Measurements from ENCODE around the gene PDZD2. TPM values are rescaled to one million over a fixed set of nuclear protein-coding genes. Genes with fewer than 3 reads are reported as not detected.

The PDZD2 gene
- total RNA-seq, 2 donors from 2014 or later: 10.3 to 59.5 TPM

DNA sequence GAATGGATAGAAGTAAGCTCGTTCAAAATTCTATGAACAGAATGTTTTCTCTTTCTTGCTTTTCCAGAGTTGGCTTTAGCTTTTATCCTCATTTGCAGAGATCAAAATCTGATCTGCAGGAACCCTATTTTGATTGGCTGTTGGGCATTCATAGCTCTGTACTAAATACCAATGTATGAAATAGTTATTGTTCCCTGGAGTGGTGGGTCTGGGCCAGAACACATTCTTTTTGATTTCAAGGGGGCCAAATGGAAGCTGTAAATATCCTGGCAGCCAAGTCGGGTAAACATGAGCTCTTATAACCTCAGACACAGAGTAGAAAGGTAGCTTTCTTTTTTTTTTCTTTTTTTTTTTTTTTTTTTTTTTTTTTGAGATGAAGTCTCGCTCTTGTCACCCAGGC is 241.5 kb downstream of the PDZD2 start:
- 37% methylated on average over 3 of the region's 3 CpGs for WGBS
- TF ChIP-seq POLR2A (IDR thresholded peaks at IDR 0.05) (no peak), POLR2AphosphoS5 (IDR thresholded peaks at IDR 0.05) (peak; percentile 54)
- TF ChIP-seq, protein P1, sequence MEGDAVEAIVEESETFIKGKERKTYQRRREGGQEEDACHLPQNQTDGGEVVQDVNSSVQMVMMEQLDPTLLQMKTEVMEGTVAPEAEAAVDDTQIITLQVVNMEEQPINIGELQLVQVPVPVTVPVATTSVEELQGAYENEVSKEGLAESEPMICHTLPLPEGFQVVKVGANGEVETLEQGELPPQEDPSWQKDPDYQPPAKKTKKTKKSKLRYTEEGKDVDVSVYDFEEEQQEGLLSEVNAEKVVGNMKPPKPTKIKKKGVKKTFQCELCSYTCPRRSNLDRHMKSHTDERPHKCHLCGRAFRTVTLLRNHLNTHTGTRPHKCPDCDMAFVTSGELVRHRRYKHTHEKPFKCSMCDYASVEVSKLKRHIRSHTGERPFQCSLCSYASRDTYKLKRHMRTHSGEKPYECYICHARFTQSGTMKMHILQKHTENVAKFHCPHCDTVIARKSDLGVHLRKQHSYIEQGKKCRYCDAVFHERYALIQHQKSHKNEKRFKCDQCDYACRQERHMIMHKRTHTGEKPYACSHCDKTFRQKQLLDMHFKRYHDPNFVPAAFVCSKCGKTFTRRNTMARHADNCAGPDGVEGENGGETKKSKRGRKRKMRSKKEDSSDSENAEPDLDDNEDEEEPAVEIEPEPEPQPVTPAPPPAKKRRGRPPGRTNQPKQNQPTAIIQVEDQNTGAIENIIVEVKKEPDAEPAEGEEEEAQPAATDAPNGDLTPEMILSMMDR (IDR thresholded peaks at IDR 0.05): no peak
- peak; percentile 53 for DNase-seq (ENCODE audit: low spot score)
- H3K9me3 ChIP-seq: no peaks in the 10 kb centered on the region
- intact Hi-C loops (cut with DNase I): no loop called here
- H3K27me3 ChIP-seq (replicated peaks; ENCODE audit: insufficient read depth): no peaks in the 10 kb centered on the region
- no peaks in the 10 kb centered on the region for H3K36me3 ChIP-seq
- H3K4me1 ChIP-seq (replicated peaks): no peaks in the 10 kb centered on the region
- no peak overlapping the region for H3K4me3 ChIP-seq
- H3K27ac ChIP-seq: no peak overlapping the region

DNA sequence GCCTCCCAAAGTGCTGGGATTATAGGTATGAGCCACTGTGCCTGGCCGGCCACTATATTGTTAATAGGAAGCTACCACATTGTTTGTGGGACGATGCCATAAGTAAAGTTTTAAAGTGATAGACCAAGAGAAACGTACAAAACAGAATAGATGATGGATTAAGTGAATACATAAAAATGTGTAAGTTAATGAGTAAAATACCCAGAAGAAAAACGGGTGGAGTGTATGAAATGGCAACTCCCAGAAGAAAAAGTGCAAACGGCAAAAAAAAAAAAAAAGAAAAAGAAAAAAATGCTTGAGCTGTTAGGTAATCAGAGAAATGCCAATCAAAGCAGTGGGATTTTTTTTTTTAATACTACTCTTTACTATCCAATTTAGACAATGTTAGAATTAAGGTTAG is 246.0 kb downstream of the PDZD2 start:
- H3K4me1 ChIP-seq (replicated peaks): peaks cover 4% of the 10 kb centered on the region
- 79% methylated on average over 5 of the region's 5 CpGs for WGBS
- no peaks in the 10 kb centered on the region for H3K9me3 ChIP-seq
- intact Hi-C loops (cut with DNase I): no loop called here
- no peak for DNase-seq (ENCODE audit: low spot score)
- no peaks in the 10 kb centered on the region for H3K36me3 ChIP-seq
- no peak overlapping the region for H3K4me3 ChIP-seq
- no peaks in the 10 kb centered on the region for H3K27me3 ChIP-seq (replicated peaks; ENCODE audit: insufficient read depth)
- TF ChIP-seq, protein P1 (IDR thresholded peaks at IDR 0.05): no peak
- TF ChIP-seq POLR2A (IDR thresholded peaks at IDR 0.05) (no peak), POLR2AphosphoS5 (IDR thresholded peaks at IDR 0.05) (no peak)
- no peak overlapping the region for H3K27ac ChIP-seq

DNA sequence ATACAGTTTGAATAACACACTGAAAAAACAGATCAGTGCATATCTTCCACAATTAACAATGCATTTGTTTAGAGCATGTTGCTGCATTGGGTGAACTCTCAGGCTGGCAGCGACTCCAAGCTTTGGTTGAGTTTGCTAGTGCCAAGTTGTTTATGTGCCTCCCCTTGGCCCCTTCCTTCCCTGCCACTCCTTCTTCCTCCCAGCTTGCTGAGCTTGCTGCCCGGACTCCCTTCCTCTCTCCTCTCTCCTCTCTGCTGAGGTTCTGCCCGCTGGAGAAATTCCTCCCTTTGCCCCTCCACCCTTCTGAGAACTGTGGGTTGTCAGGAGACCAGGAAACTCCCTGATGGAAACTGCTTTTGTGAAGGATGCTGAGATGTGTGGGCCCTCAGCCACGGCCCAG is 247.3 kb downstream of the PDZD2 start:
- Histone ChIP-seq H3K36me3 (no peaks in the 10 kb centered on the region), H3K4me3 (no peak overlapping the region), H3K4me1 (replicated peaks) (peaks cover 4% of the 10 kb centered on the region), H3K9me3 (no peaks in the 10 kb centered on the region), H3K27me3 (replicated peaks; ENCODE audit: insufficient read depth) (no peaks in the 10 kb centered on the region), H3K27ac (no peak overlapping the region)
- 36% methylated on average over 4 of the region's 4 CpGs for WGBS
- DNase-seq (ENCODE audit: low spot score): no peak
- intact Hi-C loops (cut with DNase I): no loop called here
- TF ChIP-seq POLR2A (IDR thresholded peaks at IDR 0.05) (no peak), POLR2AphosphoS5 (IDR thresholded peaks at IDR 0.05) (no peak)
- TF ChIP-seq, protein P1 (IDR thresholded peaks at IDR 0.05): no peak

DNA sequence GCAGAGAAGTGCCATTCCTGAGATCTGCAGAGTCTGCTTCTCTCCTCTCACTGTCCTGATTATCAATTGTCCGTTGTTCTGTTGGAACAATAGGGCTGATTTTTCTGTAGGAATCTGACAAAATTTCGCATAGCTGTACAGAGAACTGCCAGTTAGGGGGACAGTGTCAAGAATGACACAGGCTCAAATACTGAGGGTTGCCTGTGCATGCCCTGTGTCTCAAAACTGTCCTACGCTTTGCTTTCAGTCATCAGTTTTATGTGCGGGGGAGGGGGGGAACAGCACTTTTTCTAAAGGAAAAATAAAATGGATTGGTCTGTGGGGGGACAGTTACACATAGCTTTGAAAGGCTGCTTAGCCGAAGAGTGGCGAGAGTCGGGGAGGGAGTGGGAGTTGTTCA is 248.6 kb downstream of the PDZD2 start:
- Histone ChIP-seq H3K4me3 (no peak overlapping the region), H3K4me1 (replicated peaks) (peaks cover 4% of the 10 kb centered on the region), H3K27me3 (replicated peaks; ENCODE audit: insufficient read depth) (no peaks in the 10 kb centered on the region), H3K36me3 (no peaks in the 10 kb centered on the region), H3K9me3 (no peaks in the 10 kb centered on the region), H3K27ac (no peak overlapping the region)
- no peak for DNase-seq (ENCODE audit: low spot score)
- TF ChIP-seq, protein P1 (IDR thresholded peaks at IDR 0.05): no peak
- TF ChIP-seq POLR2A (IDR thresholded peaks at IDR 0.05) (no peak), POLR2AphosphoS5 (IDR thresholded peaks at IDR 0.05) (no peak)
- intact Hi-C loops (cut with DNase I): no loop called here
- 62% methylated on average over 7 of the region's 7 CpGs for WGBS

DNA sequence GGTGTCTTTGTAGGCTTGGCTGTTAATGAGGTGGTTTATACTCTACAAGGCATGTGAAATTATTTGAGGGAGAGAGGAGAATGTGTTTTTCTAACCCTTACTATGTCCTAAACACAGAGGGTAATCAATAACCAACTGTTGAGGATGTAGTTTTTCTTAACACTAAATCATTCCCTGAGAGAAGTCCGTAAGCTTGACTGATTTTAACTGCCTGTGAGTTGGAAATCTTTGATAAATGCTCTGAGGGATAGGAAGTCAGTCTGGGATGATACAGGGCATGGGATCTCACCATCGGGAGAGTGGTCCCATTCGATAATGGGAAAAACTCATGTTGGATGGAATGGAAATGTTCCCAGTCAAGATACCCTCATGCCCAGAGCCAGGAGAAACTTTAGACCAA is 249.6 kb downstream of the PDZD2 start:
- H3K4me3 ChIP-seq: no peak overlapping the region
- intact Hi-C loops (cut with DNase I): no loop called here
- 43% methylated on average over 3 of the region's 3 CpGs for WGBS
- TF ChIP-seq, protein P1 (IDR thresholded peaks at IDR 0.05): no peak
- TF ChIP-seq POLR2AphosphoS5 (IDR thresholded peaks at IDR 0.05) (no peak), POLR2A (IDR thresholded peaks at IDR 0.05) (no peak)
- H3K27me3 ChIP-seq (replicated peaks; ENCODE audit: insufficient read depth): no peaks in the 10 kb centered on the region
- no peak overlapping the region for H3K27ac ChIP-seq
- peaks cover 4% of the 10 kb centered on the region for H3K4me1 ChIP-seq (replicated peaks)
- no peak for DNase-seq (ENCODE audit: low spot score)
- H3K9me3 ChIP-seq: no peaks in the 10 kb centered on the region
- no peaks in the 10 kb centered on the region for H3K36me3 ChIP-seq

Data from prostate gland (tissue), 2 donors.